Stimulated activated CD8-positive, alpha-beta memory T cell treated with anti-CD3 and anti-CD28 coated beads, Interleukin-15, amount 100 ng/mL, for 4 hours (primary cell): ENCODE measurements around the gene CRELD2.

Source experiments
- DNase-seq, 2 donors: peaks; one replicate each; pipeline ENCODE4 v3.0.0-alpha.2; 2020; ENCODE audit warnings: low read depth in 2 of 2

Gene CRELD2

GRCh38 chr22:49929994-49930575, 11.7 kb downstream of the CRELD2 start:
- no peak for DNase-seq

GRCh38 chr22:49930596-49931412, 12.4 kb downstream of the CRELD2 start:
- DNase-seq = no peak

- no peak for DNase-seq
Measured at GRCh38 chr22:49933236-49934159, 15.1 kb downstream of the CRELD2 start.

GRCh38 chr22:49934160-49934890, 15.9 kb downstream of the CRELD2 start:
- DNase-seq = no peak

GRCh38 chr22:49934891-49935557, 16.6 kb downstream of the CRELD2 start:
- DNase-seq = peak; percentile 85

GRCh38 chr22:49935561-49935960, 17.1 kb downstream of the CRELD2 start:
- DNase-seq = peak in 1 of 2 donors; percentile 31

GRCh38 chr22:49936018-49936972, 17.9 kb downstream of the CRELD2 start:
- peak; percentile 97 for DNase-seq

GRCh38 chr22:49936973-49937757, 18.7 kb downstream of the CRELD2 start:
- no peak for DNase-seq

- DNase-seq = no peak
Measured at GRCh38 chr22:49937758-49938564, 19.5 kb downstream of the CRELD2 start.

GRCh38 chr22:49938565-49939136, 20.2 kb downstream of the CRELD2 start:
- no peak for DNase-seq

- no peak for DNase-seq
Measured at GRCh38 chr22:49941507-49942316, 23.3 kb downstream of the CRELD2 start.

GRCh38 chr22:49942565-49943404, 24.4 kb downstream of the CRELD2 start:
- no peak for DNase-seq

- no peak for DNase-seq
Measured at GRCh38 chr22:49943405-49943765, 25.0 kb downstream of the CRELD2 start.

- no peak for DNase-seq
Measured at GRCh38 chr22:49943771-49944398, 25.5 kb downstream of the CRELD2 start.

- DNase-seq = no peak
Measured at GRCh38 chr22:49944399-49944891, 26.0 kb downstream of the CRELD2 start.
